Measurements from ENCODE around the gene DPP8. TPM values are rescaled to one million over a fixed set of nuclear protein-coding genes. Genes with fewer than 3 reads are reported as not detected.

DPP8 gene
- total RNA-seq, 1 experiment from 2014 or later, result 45.9 TPM

- CTCF ChIA-PET, result interaction anchor here (0.6 to 1.5 kb wide), 4 partner anchors 9 to 717 kb away, joined by 3 to 7 read pairs (median 5); no protein-coding TSS in a partner anchor
- DNase-seq, result no peak
- BruUV-seq (replicated peaks), result no TSS peak
- H3K36me3 Mint-ChIP-seq (ENCODE audit: insufficient read depth, unreplicated experiment), result peaks cover 4% of the 10 kb centered on the region
- no peak overlapping the region for H3K4me3 Mint-ChIP-seq (ENCODE audit: low read depth, unreplicated experiment)
- no peaks in the 10 kb centered on the region for H3K4me1 Mint-ChIP-seq (ENCODE audit: low read depth, unreplicated experiment)
- no peak overlapping the region for H3K27ac Mint-ChIP-seq (ENCODE audit: unreplicated experiment)
- no peaks in the 10 kb centered on the region for H3K27me3 Mint-ChIP-seq (ENCODE audit: unreplicated experiment)
- no peak for TF ChIP-seq CTCF (IDR thresholded peaks at IDR 0.05; ENCODE audit: unreplicated experiment)
- intact Hi-C loops (cut with micrococcal nuclease; ENCODE audit: unreplicated experiment), result no loop called here
- H3K9me3 Mint-ChIP-seq (ENCODE audit: low read depth, unreplicated experiment), result no peaks in the 10 kb centered on the region
These were observed 83.3 kb downstream of the DPP8 start for GRCh38 chr15:65434201-65434600.

GRCh38 chr15:65431731-65432130 lies 85.8 kb downstream of the DPP8 start:
- Mint-ChIP-seq H3K27ac (ENCODE audit: unreplicated experiment) (no peak overlapping the region), H3K9me3 (ENCODE audit: low read depth, unreplicated experiment) (no peaks in the 10 kb centered on the region), H3K27me3 (ENCODE audit: unreplicated experiment) (no peaks in the 10 kb centered on the region), H3K36me3 (ENCODE audit: insufficient read depth, unreplicated experiment) (peaks cover 4% of the 10 kb centered on the region), H3K4me1 (ENCODE audit: low read depth, unreplicated experiment) (no peaks in the 10 kb centered on the region), H3K4me3 (ENCODE audit: low read depth, unreplicated experiment) (no peak overlapping the region)
- DNase-seq, result no peak
- no peak for TF ChIP-seq CTCF (IDR thresholded peaks at IDR 0.05; ENCODE audit: unreplicated experiment)
- CTCF ChIA-PET, result no interaction called here
- intact Hi-C loops (cut with micrococcal nuclease; ENCODE audit: unreplicated experiment), result no loop called here
- BruUV-seq (replicated peaks), result no TSS peak

- BruUV-seq (replicated peaks), result no TSS peak
- no peak for DNase-seq
- intact Hi-C loops (cut with micrococcal nuclease; ENCODE audit: unreplicated experiment), result no loop called here
- peaks cover 52% of the 10 kb centered on the region for H3K27me3 Mint-ChIP-seq (ENCODE audit: unreplicated experiment)
- no peak overlapping the region for H3K4me3 Mint-ChIP-seq (ENCODE audit: low read depth, unreplicated experiment)
- no peak for TF ChIP-seq CTCF (IDR thresholded peaks at IDR 0.05; ENCODE audit: unreplicated experiment)
- H3K4me1 Mint-ChIP-seq (ENCODE audit: low read depth, unreplicated experiment), result peaks cover 24% of the 10 kb centered on the region
- no peaks in the 10 kb centered on the region for H3K9me3 Mint-ChIP-seq (ENCODE audit: low read depth, unreplicated experiment)
- CTCF ChIA-PET, result no interaction called here
- H3K36me3 Mint-ChIP-seq (ENCODE audit: insufficient read depth, unreplicated experiment), result peaks cover 17% of the 10 kb centered on the region
- H3K27ac Mint-ChIP-seq (ENCODE audit: unreplicated experiment), result no peak overlapping the region
These were observed 91.2 kb downstream of the DPP8 start for GRCh38 chr15:65426216-65426853.

- CTCF ChIA-PET, result interaction anchor here (0.7 kb wide), 1 partner anchor 10 kb away, joined by 7 read pairs; no protein-coding TSS in a partner anchor
- Mint-ChIP-seq H3K27ac (ENCODE audit: unreplicated experiment) (no peak overlapping the region), H3K27me3 (ENCODE audit: unreplicated experiment) (peaks cover 68% of the 10 kb centered on the region), H3K4me1 (ENCODE audit: low read depth, unreplicated experiment) (peaks cover 37% of the 10 kb centered on the region), H3K36me3 (ENCODE audit: insufficient read depth, unreplicated experiment) (peaks cover 17% of the 10 kb centered on the region), H3K4me3 (ENCODE audit: low read depth, unreplicated experiment) (no peak overlapping the region), H3K9me3 (ENCODE audit: low read depth, unreplicated experiment) (no peaks in the 10 kb centered on the region)
- intact Hi-C loops (cut with micrococcal nuclease; ENCODE audit: unreplicated experiment), result no loop called here
- BruUV-seq (replicated peaks), result no TSS peak
- TF ChIP-seq CTCF (IDR thresholded peaks at IDR 0.05; ENCODE audit: unreplicated experiment), result no peak
- no peak for DNase-seq
These were observed 92.8 kb downstream of the DPP8 start for GRCh38 chr15:65424683-65425082.
